GM18870 (cell line): ENCODE results near the gene ARHGAP22.

Experiments used
- ATAC-seq: cut with Tn5 transposase; IDR thresholded peaks from one replicate; pipeline ENCODE4 v1.9.1; 2021; ENCODE audit warnings: moderate library complexity; ENCODE audit not compliant: unreplicated experiment

Gene ARHGAP22

DNA sequence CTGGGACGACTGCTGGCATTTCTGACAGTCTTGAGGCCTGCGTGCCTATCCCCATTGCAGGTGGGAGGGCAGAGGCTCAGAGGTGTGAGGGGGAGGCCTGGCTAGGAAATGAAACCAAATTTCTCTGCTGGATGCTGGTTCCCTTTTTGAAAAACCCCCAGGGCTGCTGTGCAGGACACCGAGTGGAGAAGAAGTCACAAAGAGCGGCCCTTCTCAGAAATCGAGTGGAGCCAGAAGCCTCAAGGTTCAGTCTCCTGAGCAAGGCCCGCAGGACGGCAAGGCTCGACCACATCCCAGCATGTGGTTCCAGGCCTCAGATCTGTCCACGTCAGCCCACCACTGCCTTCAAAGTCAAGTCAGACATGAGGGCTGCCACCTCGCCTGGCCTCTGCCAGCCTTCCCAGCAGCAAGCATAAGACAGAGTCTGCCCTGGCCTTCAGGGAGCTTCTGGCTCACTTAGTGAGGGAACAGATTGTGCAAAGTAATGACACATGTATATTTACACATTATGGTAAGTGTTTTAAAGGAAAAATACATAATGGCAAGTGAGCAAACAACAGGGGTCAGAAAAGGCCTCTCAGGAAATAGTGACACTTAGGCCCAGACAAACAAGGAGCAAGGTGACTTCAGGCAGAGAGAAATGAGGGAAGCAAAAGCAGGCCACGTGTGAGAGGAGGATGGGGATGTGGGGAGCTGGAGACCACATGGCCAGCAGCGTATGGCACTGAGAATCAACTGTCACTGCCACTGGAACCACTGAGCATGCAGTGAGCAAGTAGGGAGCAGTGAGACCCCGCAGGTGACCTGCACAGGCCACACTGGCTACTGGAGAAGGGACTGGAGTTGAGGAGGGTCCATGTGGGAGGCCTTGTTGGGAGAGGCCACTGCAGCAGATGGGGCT, 86.7 kb downstream of the ARHGAP22 start:
- ATAC-seq, result no peak

DNA sequence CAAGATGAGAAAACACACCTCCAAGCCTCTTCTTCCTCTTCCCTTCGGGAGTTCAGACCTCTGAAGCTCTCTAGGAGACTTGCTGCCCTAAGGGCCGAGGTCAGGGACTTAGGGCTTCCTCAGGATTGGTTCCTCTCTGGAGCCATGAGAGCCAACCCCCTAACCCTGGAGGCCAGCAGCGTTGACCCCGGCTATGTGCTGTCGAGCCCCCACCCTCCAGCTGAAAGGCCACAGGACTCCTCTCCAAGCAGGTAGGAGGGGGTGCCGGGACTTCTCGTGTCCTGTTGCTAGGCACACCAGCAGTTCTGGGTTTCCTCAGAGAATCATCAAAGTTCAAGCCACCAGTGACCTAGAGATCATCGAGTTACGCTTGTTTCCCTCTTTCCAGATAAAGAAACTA, 87.4 kb downstream of the ARHGAP22 start:
- no peak for ATAC-seq

DNA sequence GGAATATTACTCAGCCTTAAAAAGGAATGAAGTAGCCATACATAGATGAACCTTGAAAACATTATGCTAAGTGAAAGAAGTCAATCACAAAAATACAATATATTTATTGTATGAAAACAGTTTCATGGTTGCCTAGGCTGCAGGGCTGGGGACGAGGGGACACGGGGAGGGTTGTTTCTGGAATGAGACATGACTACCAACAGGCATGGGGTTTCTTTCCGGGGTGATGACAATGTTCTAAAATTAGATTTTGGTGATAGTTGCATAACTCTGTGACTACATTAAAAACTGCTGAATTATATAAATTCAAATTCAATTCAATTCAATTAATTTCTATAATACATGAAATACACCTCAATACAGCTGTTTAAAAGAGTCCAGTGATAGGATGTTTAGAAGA, 88.0 kb downstream of the ARHGAP22 start:
- no peak for ATAC-seq

DNA sequence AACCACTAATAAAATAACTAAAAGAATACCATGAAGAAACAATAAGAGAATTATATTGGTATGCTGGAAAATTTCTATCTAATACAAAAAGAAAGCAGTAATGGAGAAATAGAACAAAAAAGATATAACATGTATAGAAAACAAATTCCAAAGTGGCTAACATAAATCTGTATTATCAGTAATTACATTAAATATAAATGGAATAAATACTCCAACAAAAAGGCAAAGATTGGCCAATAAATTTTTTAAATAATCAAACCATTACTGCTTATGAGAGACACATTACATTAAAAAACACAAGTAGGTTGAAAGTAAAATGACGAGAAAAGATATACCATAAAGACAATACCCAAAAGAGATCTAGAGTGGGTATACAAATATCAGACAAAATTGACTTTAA, 90.0 kb downstream of the ARHGAP22 start:
- no peak for ATAC-seq

DNA sequence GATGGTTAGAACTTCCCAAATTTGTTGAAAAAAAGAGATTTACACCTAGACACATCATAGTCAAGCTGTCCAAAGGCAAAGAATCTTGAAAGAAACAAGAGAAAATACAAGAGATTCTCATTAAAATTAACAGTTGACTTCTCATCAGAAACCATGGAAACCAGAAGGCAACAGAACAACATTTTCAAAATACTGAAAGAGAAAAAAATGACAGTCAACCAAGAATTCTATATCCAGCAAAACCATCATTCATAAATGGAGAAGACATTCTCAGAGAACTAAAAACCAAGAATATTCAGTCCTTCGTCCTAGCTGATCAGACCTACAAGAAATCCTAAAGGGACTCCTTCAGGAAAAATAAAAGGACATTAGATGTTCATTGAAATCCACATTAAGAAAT, 90.6 kb downstream of the ARHGAP22 start:
- no peak for ATAC-seq

DNA sequence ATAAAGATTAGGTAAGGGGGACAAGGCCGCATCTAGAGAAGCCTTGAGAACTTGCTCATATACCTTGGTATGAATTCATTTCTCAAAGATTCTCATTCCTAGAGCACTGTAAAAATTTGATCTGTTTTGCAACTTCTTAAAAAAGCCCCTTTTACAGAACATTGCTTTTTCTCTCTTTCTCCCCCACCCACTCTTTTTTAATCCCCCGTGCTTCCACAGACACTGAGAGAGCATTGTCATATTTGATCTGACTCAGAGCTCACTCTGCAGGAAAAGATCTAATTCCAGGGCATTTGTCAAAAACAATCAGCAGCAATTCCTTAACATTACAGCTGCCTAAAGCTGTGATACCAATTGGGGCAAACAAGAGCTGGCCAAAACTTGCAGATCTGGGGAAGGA, 92.0 kb downstream of the ARHGAP22 start:
- no peak for ATAC-seq

DNA sequence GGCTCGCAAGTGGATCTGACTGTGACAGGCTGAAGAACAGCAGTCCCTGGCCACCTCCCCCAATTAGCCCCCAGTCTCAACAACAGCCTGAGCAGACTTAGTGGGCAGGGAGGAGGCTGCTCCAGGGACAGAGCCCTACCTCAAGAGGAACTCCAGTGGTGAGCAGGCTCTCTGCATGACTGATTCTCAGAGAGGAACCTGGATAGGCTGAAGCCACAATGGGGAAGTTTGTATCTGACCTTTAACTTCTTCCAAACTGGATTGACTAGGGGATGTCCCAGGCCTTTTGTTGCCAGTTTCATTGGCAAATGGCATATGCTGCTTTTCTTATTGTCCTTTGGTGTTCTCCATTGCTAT, 93.0 kb downstream of the ARHGAP22 start:
- no peak for ATAC-seq

DNA sequence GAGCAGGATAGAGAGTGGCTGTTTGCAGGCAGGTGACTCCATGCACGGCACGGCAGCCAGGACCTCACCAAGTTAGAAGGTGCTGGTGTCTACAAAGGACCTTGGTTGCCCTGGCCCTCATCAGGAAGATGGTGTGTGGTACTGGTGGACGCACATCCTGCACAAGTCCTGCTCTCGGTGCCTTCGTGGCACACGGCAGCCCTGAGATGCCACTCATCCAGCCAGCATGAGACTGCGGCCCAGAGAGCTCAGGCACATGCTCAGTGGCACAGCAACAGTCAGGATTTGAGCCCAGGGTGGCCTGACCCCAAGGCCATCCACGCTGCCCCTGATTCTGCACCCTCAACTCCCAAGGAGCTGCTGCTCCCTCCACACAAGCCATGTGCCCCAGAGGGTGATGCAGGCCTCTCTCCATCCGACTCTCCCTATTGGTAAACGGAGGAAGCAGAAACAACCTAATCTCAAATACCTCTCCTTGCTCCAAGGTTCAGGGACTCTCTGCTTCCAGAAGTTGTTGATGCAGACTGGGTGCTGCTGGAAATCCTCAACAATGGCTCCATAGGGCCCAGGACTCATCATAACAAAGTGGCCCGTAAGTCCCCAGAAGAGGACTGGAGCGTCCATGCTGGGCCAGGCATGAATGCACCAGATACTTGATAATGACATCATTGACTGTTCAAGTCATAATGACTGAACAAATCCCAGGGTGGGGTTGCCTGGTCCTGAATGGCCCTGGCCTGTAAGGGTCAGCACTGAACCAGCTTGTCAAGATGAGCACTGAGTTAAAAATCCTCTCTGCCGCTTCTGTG, 93.6 kb downstream of the ARHGAP22 start:
- ATAC-seq, result no peak

DNA sequence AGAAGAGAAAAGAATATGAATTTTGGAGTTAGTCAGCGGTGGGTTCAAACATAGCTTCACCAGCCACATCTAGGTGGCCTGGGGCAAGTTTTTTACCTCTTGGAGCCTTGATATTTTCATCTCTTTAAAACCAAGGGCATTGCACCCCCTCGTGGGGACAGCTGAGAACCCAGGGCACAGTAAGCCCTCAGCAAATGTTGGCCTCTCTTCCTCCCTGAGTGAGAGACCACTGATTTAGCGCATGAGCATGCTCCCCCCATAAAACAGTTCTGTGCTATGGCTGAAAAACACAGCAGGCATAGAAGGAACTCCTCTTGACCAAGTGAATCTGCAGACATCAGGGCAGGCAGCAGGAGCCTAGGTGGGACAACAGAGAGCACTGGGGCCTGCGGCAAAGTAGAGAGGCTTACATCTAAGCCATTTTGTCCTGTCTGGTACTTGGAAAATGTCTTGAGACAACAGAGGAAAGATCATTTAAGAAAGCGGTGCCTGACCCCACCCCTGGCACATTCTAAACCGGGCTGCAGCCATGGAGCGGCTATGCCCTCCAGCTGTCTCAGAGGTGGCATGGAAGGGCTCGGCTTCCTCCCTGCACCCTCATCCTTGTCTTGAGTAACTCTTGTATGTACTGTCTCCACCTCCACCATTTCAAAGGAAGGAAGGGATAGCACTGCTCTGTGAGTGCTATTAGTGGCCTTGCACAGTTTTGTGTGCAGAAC, 94.7 kb downstream of the ARHGAP22 start:
- ATAC-seq, result no peak

DNA sequence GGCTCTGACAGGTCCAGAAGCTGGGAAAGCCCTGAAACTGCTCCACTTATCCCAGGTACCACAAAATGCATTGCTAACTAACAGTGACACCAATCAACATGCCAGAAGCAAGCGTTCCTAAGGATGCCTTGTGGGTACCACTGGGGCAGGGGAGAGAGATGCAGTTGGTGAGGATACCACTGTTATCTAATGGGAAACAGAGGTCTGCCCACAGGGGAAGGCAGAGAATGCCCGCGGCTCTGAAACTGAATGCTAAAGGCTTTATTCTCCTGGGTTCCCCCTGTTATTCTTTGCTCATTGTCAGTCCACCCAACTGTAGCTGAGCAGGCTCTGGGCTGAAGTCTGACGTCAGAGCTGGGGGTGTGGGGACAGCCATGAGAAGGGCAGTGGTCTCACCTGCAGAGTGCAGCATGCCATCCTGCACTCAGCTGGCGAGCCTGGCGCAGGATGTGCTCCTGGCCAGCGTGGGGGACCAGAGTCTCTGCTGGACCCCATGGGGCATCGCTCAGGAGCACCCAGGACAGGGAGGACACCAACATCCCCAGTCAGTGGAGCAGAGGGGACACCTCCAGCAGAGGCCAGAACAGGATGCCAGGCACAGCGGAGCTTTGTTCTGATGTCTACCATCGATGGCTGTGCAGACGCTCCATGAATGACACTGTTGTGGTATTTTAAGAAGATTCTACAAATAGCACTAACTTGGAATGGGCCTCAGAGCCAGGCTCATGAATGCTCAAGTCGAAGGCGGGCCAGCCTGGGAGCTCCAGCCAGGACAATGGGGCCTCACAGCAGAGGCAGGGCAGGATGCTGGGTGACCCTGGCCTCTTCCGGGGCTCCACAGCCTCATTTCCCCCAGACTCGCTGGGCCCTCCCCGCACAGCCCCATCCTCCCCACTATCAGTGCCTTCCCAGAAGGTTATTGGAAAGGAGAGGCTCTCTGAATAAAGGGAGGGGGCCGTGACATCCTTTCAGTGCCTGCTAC, 95.8 kb downstream of the ARHGAP22 start:
- ATAC-seq, result no peak

DNA sequence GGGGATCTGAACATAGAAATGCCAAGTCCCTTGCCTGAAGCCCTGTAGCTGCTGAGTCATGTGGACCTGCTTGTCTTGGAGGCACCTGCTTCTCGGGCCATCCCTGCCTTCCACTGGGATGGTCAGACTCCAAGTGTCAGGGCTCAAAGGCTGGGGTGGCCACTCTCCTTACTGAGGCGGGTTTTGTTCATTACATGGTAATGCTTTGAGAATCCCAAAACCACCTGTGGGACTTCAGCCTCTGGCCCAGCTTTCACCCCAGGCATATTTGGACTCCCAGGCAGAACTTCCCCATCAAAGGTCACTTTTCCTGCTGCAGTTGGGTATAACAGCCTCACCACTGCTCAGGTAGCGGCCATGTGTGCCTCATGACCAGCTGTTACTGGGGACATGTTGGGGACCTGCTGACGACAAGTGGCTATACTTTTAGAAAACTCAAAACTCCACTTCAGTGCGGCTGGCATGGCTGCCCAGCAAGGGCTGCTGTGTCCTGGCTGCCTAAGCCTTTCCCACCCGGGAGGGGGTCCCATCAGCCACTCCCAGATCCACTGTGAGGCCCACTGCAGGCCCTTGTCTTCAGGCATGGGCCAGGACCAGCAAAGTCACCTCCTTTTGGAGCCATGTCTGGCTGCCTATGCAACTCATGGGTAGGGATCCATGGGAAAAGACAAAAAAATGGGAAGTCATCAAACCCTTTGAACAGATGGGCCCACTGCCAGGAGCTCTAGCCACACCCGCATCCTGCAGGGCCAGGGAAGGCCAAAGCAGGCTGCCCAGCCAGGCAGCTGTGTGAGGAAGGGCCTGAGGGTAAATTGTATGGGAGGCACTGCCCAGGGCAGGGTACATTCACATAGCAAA, 96.7 kb downstream of the ARHGAP22 start:
- ATAC-seq, result no peak

DNA sequence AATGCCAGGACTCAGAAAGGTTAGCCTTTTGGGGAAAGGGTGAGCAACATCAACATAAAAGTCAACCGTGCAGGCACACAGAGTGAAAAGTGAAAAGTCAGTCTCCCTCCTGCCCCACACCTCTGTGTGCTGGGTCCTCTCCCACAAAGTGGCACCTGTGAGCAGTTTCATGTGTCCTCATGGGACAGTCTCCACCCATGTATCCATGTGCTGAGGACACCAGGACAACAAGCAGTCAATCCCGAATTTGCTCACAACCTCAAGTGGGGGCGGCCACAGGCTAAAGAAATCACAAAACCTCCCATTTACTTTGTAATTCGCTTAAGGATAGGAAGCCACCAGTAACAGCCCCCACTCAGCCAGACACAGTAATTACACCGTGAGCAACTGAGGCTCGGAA, 97.4 kb downstream of the ARHGAP22 start:
- ATAC-seq, result no peak

DNA sequence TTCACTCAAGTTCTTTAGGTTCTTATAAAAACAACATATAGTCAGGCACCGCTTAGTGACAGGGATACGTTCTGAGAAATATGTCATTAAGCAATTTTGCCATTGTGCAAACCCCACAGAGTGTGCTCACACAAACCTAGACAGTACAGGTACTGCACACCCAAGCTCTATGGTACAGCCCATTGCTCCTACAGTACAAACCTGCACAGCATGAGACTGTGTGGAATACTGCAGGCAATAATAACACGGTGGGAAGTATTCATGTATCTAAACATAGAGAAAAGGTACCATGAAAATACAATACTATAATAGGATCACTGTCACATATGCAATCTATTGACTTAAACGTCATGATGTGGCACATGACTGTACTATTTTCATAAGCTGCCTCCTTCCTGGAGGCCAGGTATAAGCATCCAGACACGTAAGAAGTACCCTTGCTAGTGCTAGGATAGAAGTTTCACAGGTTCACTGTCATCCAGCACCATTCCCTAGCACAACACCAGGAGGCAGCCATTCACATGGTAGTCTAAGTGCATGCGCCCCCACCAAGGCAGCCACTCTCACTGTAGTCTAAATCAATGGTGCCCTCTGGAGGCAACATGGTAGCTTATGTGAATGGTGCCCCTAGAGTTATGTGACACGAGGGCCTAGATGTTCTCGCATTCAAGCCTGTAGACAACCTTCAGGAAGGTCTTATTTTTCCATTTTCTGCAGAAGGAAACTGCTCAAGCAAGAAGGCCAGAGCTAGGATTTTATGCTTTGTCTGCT, 98.5 kb downstream of the ARHGAP22 start:
- no peak for ATAC-seq

DNA sequence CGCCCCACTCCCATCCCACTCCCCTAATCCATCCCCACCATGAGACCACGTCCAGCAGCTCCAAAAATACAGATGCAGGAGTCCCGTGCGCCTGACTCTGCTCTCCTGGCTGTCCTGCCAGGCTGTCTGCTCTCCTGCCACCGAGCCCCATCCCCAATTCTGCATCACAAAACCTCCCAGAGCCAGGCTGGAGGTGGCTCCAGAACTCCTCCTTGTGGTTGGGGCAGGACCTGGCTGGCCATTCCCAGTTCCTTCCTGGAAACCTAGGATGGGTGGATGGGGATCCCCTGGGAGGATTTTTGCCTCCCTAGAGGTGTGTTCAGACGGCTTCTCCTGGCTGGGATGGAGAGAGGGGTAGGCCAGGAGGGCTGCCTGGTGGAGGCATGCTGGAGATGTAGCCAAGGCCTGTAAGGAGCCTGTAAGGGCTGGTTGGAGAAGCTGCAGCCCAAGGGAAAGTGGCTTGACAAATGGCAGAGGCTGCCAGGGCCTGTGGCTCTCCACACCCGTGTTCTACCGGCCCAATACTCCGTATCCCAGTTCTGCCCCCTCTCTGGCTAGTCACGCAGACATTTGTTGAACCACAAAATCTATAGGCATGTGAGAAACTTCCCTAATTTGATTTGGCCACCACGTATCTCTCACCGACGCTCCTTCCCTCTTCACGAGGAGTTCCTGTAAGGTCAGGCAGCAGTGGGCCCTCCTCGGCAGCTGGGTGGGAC, 99.3 kb downstream of the ARHGAP22 start:
- ATAC-seq, result no peak

DNA sequence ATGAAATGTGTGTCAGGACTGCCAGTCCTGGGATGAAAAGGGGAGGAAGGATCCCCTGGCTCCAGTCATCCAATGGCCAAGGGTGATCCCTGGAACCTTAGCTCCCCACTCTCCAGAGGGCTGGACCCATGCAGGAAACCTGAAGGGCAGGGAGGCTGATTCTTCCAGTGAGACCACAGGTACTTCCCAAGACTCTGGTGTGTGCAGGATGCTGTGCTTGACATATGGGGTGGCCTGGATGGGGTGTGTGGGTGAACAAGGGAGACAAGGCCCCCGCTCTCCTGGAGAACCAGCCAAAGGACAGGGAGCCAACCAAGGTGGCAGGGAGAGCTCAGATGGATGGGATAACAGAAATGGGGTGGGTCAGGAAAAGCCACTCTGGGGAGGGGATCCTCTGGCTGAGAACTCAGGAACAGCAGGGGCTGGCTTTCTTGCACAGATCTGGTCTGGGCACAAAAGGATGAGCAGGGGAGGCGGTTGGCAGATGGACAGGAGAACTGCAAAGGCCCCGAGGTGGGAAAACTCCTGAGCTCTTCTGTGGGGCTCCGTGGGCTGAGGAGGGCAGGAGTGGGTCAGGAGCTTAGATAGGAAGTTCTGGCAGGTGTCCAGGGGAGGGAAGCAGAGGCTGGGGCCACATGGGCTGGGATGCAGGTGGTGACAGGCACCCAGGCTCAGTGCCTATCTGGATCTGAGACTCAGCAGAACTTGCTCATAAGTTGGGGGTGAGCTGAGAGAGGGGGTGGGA, 100.6 kb downstream of the ARHGAP22 start:
- no peak for ATAC-seq

DNA sequence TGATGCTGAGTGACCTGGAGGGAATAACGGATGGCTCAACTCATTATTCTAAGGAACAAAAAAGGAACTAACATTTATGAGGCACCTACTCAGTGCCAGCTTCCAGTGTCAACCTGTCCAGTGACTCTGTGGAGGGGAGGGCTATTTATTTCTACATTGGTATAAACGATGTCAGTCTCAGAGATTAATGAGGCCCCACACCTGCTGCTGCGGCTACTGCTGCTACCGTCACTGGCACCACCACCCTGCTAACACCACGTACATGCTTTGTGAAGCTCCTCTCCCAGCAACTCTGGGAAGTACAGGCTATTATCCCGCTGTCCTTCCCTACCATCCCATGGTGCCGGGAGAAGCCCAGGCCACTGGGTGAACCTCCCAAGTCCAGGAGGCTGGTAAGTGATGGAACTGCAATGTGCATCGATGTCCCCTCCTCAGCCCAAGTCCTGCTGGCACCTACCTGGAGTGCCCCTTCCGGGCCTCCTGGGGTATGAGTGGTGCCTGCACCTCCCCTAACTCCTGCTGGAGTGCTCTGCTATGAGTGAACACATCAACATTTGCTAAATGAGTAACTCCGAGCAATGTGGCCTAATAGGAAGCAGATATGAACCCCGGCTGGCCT, 101.5 kb downstream of the ARHGAP22 start:
- no peak for ATAC-seq

DNA sequence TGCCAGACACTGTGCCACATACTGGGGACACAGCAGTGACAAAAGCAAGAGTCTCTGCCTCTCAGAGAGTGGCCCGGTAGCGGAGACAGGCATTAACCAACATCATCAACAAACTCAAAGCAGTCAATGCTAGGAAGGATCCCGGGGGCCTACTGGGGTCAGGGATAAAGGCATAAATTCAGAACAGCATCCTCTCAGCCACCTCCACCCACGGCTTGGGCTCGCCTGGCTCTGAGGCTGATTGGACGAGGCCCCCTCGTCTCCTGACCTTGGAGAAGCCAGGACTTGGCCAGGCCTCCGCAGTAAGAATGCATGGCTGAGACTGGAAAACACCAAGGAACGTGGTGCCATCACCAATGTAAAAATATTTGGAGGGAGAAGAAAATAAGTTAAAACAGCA, 102.1 kb downstream of the ARHGAP22 start:
- ATAC-seq, result no peak
